ENCODE results near the gene CAMSAP3.

- TF ChIP-seq POLR2A (IDR thresholded peaks at IDR 0.05): no peak
- no peak for TF ChIP-seq POLR2AphosphoS5 (IDR thresholded peaks at IDR 0.05; ENCODE audit: insufficient read depth in 1 of 2, low read depth in 1 of 2)
- TF ChIP-seq CTCF (IDR thresholded peaks at IDR 0.05): no peak
These were observed 33.1 kb downstream of the CAMSAP3 start for GRCh38 chr19:7628589-7629311.
